ENCODE measurements around the gene HHIP.

The HHIP gene

GRCh38 chr4:144645631-144646522 lies at the start of gene HHIP:
Gene HHIP (plus strand): TSS chr4:144646156. CDS start chr4:144646676, 520 bp downstream.
- peak; percentile 89 for DNase-seq

GRCh38 chr4:144597171-144597570 lies 48.8 kb upstream of the HHIP start:
- DNase-seq, result no peak

- no peak for DNase-seq
Observed at GRCh38 chr4:144599621-144600020, 46.3 kb upstream of the HHIP start.

- no peak for DNase-seq
Observed at GRCh38 chr4:144611850-144612249, 34.1 kb upstream of the HHIP start.

GRCh38 chr4:144614850-144615585 lies 30.9 kb upstream of the HHIP start:
- DNase-seq, result no peak

GRCh38 chr4:144621681-144622080 lies 24.3 kb upstream of the HHIP start:
- DNase-seq, result no peak

- DNase-seq, result no peak
Observed at GRCh38 chr4:144627663-144628076, 18.3 kb upstream of the HHIP start.

- DNase-seq, result no peak
Observed at GRCh38 chr4:144633215-144633614, 12.7 kb upstream of the HHIP start.

GRCh38 chr4:144634978-144635747 lies 10.8 kb upstream of the HHIP start:
- no peak for DNase-seq

- peak; percentile 16 for DNase-seq
Observed at GRCh38 chr4:144644368-144645101, 1.4 kb upstream of the HHIP start.

- DNase-seq, result peak; percentile 79
Observed at GRCh38 chr4:144645102-144645630, 790 bp upstream of the HHIP start.

GRCh38 chr4:144646523-144647094 lies 653 bp downstream of the HHIP start:
- DNase-seq, result peak; percentile 84

- peak; percentile 66 for DNase-seq
Observed at GRCh38 chr4:144647095-144647561, 1.2 kb downstream of the HHIP start.

GRCh38 chr4:144647590-144647989 lies 1.6 kb downstream of the HHIP start:
- DNase-seq, result peak; percentile 39

- DNase-seq, result peak; percentile 25
Observed at GRCh38 chr4:144648042-144648441, 2.1 kb downstream of the HHIP start.

GRCh38 chr4:144649646-144650045 lies 3.7 kb downstream of the HHIP start:
- no peak for DNase-seq

- DNase-seq, result no peak
Observed at GRCh38 chr4:144650311-144651005, 4.5 kb downstream of the HHIP start.

GRCh38 chr4:144653781-144654545 lies 8.0 kb downstream of the HHIP start:
- no peak for DNase-seq

- no peak for DNase-seq
Observed at GRCh38 chr4:144655491-144655890, 9.5 kb downstream of the HHIP start.

- DNase-seq, result no peak
Observed at GRCh38 chr4:144656850-144657249, 10.9 kb downstream of the HHIP start.

All from eye (tissue), 1 donor.